IMR-90 (cell line): ENCODE data around the gene ASTN2.

Experiments
- CEBPB ChIP-seq: IDR thresholded peaks from 2 replicates; pipeline ENCODE4 v1.6.1; 2012; ENCODE audit warnings: low read depth, low read length, improper control_type of control experiment
- CTCF ChIP-seq: conservative IDR thresholded peaks from 2 replicates; pipeline ENCODE4 v1.5.1; 2012; ENCODE audit warnings: mild to moderate bottlenecking, low read depth, low read length, improper control_type of control experiment
- FOS ChIP-seq: fragments of 150-350 bp; IDR thresholded peaks from 2 replicates; pipeline ENCODE4 v1.6.1; 2016; ENCODE audit warnings: low read depth, low read length
- MAZ ChIP-seq: IDR thresholded peaks from 2 replicates; pipeline ENCODE4 v1.6.1; 2012; ENCODE audit warnings: low read depth, mild to moderate bottlenecking, low read length, improper control_type of control experiment, moderate library complexity, borderline replicate concordance
- MXI1 ChIP-seq: IDR thresholded peaks from 2 replicates; pipeline ENCODE4 v1.6.1; 2012; ENCODE audit warnings: low read depth, mild to moderate bottlenecking, low read length, moderate library complexity, borderline replicate concordance
- NFE2L2 ChIP-seq: fragments of 150-350 bp; IDR thresholded peaks from 2 replicates; pipeline ENCODE4 v1.6.1; 2016; ENCODE audit warnings: low read depth, mild to moderate bottlenecking, low read length
- POLR2A ChIP-seq: IDR thresholded peaks from 2 replicates; pipeline ENCODE4 v1.6.1; 2012; ENCODE audit warnings: mild to moderate bottlenecking, low read depth, low read length
- RAD21 ChIP-seq: IDR thresholded peaks from 2 replicates; pipeline ENCODE4 v1.6.1; 2012; ENCODE audit warnings: low read length, improper control_type of control experiment
- RCOR1 ChIP-seq: IDR thresholded peaks from 2 replicates; pipeline ENCODE4 v1.6.1; 2012; ENCODE audit warnings: mild to moderate bottlenecking, low read length, improper control_type of control experiment; ENCODE audit not compliant: insufficient replicate concordance
- RFX5 ChIP-seq: IDR thresholded peaks from 2 replicates; pipeline ENCODE4 v1.8.0; 2012; ENCODE audit warnings: low read depth, mild to moderate bottlenecking, low read length, moderate library complexity
- SMC3 ChIP-seq: fragments of 150-350 bp; IDR thresholded peaks from 2 replicates; pipeline ENCODE4 v1.6.1; 2016; ENCODE audit warnings: low read depth, mild to moderate bottlenecking, antibody characterized with exemption, low read length, moderate library complexity
- TF ChIP-seq, protein P1 (sequence below): fragments of 150-350 bp; IDR thresholded peaks from 2 replicates; pipeline ENCODE4 v1.6.1; 2017; ENCODE audit warnings: mild to moderate bottlenecking, antibody characterized with exemption, low read length, low read depth
- TF ChIP-seq, protein P2 (sequence below): fragments of 150-350 bp; IDR thresholded peaks from 2 replicates; pipeline ENCODE4 v1.6.1; 2016; ENCODE audit warnings: low read depth, mild to moderate bottlenecking, low read length, moderate library complexity, borderline replicate concordance

GRCh38 chr9:116515541-116515940 lies 899.3 kb downstream of the ASTN2 start:
- no peak for TF ChIP-seq CTCF
- no peak for TF ChIP-seq POLR2A
- TF ChIP-seq, protein P1, sequence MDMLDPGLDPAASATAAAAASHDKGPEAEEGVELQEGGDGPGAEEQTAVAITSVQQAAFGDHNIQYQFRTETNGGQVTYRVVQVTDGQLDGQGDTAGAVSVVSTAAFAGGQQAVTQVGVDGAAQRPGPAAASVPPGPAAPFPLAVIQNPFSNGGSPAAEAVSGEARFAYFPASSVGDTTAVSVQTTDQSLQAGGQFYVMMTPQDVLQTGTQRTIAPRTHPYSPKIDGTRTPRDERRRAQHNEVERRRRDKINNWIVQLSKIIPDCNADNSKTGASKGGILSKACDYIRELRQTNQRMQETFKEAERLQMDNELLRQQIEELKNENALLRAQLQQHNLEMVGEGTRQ: no peak
- no peak for TF ChIP-seq MAZ
- TF ChIP-seq CEBPB: no peak
- no peak for TF ChIP-seq RAD21
- TF ChIP-seq MXI1: no peak
- TF ChIP-seq RFX5: no peak
- TF ChIP-seq NFE2L2: no peak
- TF ChIP-seq FOS: no peak
- TF ChIP-seq SMC3: no peak
- TF ChIP-seq, protein P2, sequence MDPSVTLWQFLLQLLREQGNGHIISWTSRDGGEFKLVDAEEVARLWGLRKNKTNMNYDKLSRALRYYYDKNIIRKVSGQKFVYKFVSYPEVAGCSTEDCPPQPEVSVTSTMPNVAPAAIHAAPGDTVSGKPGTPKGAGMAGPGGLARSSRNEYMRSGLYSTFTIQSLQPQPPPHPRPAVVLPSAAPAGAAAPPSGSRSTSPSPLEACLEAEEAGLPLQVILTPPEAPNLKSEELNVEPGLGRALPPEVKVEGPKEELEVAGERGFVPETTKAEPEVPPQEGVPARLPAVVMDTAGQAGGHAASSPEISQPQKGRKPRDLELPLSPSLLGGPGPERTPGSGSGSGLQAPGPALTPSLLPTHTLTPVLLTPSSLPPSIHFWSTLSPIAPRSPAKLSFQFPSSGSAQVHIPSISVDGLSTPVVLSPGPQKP: no peak
- TF ChIP-seq RCOR1: no peak
